Smooth muscle cell of the coronary artery (primary cell): ENCODE data around the gene CTRB2. TPM values are rescaled to one million over a fixed set of nuclear protein-coding genes. Genes with fewer than 3 reads are reported as not detected.

Source experiments
- total RNA-seq: library from RNA; depleted of rRNA; stranded (reverse); fragments of >200 nt; gene quantifications from 2 replicates; pipeline ENCODE4 v1.2.3, GENCODE V29; 2014; ENCODE audit warnings: low replicate concordance

The CTRB2 gene
- not detected in 2 replicates for total RNA-seq

GRCh38 chr16:75206749-75207451, at the start of gene CTRB2:
Gene CTRB2, minus strand, starts transcription at chr16:75207161. Its CDS starts 20 bp downstream, at chr16:75207141.

GRCh38 chr16:75251280-75252048, 44.5 kb upstream of the CTRB2 start, which contains the start of gene BCAR1:
Gene BCAR1, minus strand, starts transcription at chr16:75251624. Its CDS starts 142 bp downstream, at chr16:75251482.

GRCh38 chr16:75218256-75219076, 11.5 kb upstream of the CTRB2 start, which contains the start of gene CTRB1:
Gene CTRB1, plus strand, starts transcription at chr16:75218988. Its CDS starts 20 bp downstream, at chr16:75219008.

Other genes starting within 250 kb of the CTRB2 start
- gene WDR59, start 222.0 kb downstream of the CTRB2 start, total RNA-seq, result 12.8 and 17.7 TPM in 2 replicates
- gene ZNRF1, start 208.1 kb downstream of the CTRB2 start, total RNA-seq, result 9.2 and 9.5 TPM in 2 replicates
- gene LDHD, start 90.4 kb downstream of the CTRB2 start, total RNA-seq, result 0.12 and 2.0 TPM in 2 replicates
- 5.1 and 8.7 TPM in 2 replicates for gene ZFP1, start 58.6 kb downstream of the CTRB2 start, total RNA-seq
- not detected in 2 replicates for gene CTRB1, start 11.8 kb upstream of the CTRB2 start, total RNA-seq
- gene BCAR1, start 44.5 kb upstream of the CTRB2 start, total RNA-seq, result 26.8 and 31.6 TPM in 2 replicates
- gene CFDP1, start 226.3 kb upstream of the CTRB2 start, total RNA-seq, result 44.4 and 142 TPM in 2 replicates